ENCODE data around the gene SLC27A2. TPM values are rescaled to one million over a fixed set of nuclear protein-coding genes. Genes with fewer than 3 reads are reported as not detected.

SLC27A2 gene
- total and polyA plus RNA-seq, 7 experiments from 2014 or later = 0.17 to 28.2 (median 0.43) TPM

- ChIA-PET CTCF (interaction anchor here (0.6 kb wide), 1 partner anchor 131 kb away, joined by 4 read pairs; no protein-coding TSS in a partner anchor), POLR2A (no interaction called here)
- Mint-ChIP-seq H3K36me3 (peaks cover 0 to 5% (median 0%) of the 10 kb centered on the region in 5 donors), H3K27ac (peak overlapping the region in 1 of 9 donors; percentile 94), H3K4me3 (peak overlapping the region in 1 of 10 donors; percentile 40), H3K27me3 (no peaks in the 10 kb centered on the region), H3K9me3 (peaks cover 0 to 3% (median 0%) of the 10 kb centered on the region in 11 donors), H3K4me1 (peaks cover 16 to 69% (median 32%) of the 10 kb centered on the region in 7 donors)
- Histone ChIP-seq H3K4me3 (ENCODE audit: low read length) (no peak overlapping the region), H3K27me3 (ENCODE audit: control insufficient read depth in 2 of 2, insufficient read depth in 2 of 2, low read length in 2 of 2) (no peaks in the 10 kb centered on the region), H3K4me1 (ENCODE audit: control insufficient read depth in 2 of 2, insufficient read depth in 2 of 2, low read length in 2 of 2) (peaks cover 7 to 27% of the 10 kb centered on the region in 2 donors), H3K27ac (ENCODE audit: low read depth, low read length) (no peak overlapping the region), H3K36me3 (ENCODE audit: control insufficient read depth in 2 of 3, insufficient read depth in 3 of 3, low read length in 3 of 3) (no peaks in the 10 kb centered on the region), H3K9me3 (ENCODE audit: control insufficient read depth in 2 of 3, low read length in 3 of 3) (no peaks in the 10 kb centered on the region)
- DNase-seq = no peak
- ATAC-seq = no peak
- intact Hi-C loops (cut with micrococcal nuclease) = no loop called here
Measured at GRCh38 chr15:50259276-50259675, 77.3 kb downstream of the SLC27A2 start.

GRCh38 chr15:50260969-50261496 lies 79.0 kb downstream of the SLC27A2 start:
- ChIA-PET CTCF (no interaction called here), POLR2A (interaction anchor here (1.0 kb wide), 1 partner anchor 94 kb away, joined by 3 read pairs; the partner anchor contains the start of gene GABPB1)
- Mint-ChIP-seq H3K4me1 (peaks cover 16 to 65% (median 32%) of the 10 kb centered on the region in 7 donors), H3K27ac (peak overlapping the region in 1 of 9 donors; percentile 94), H3K9me3 (peaks cover 0 to 3% (median 0%) of the 10 kb centered on the region in 11 donors), H3K27me3 (no peaks in the 10 kb centered on the region), H3K4me3 (peak overlapping the region in 1 of 10 donors; percentile 59), H3K36me3 (peaks cover 0 to 1% (median 0%) of the 10 kb centered on the region in 5 donors)
- no peak overlapping the region for H3K4me3 ChIP-seq (ENCODE audit: low read length)
- peaks cover 7 to 27% of the 10 kb centered on the region in 2 donors for H3K4me1 ChIP-seq (ENCODE audit: control insufficient read depth in 2 of 2, insufficient read depth in 2 of 2, low read length in 2 of 2)
- intact Hi-C loops (cut with micrococcal nuclease) = no loop called here
- no peaks in the 10 kb centered on the region for H3K9me3 ChIP-seq (ENCODE audit: control insufficient read depth in 2 of 3, low read length in 3 of 3)
- ATAC-seq = peak; percentile 58
- H3K36me3 ChIP-seq (ENCODE audit: control insufficient read depth in 2 of 3, insufficient read depth in 3 of 3, low read length in 3 of 3) = no peaks in the 10 kb centered on the region
- no peaks in the 10 kb centered on the region for H3K27me3 ChIP-seq (ENCODE audit: control insufficient read depth in 2 of 2, insufficient read depth in 2 of 2, low read length in 2 of 2)
- no peak for DNase-seq
- no peak overlapping the region for H3K27ac ChIP-seq (ENCODE audit: low read depth, low read length)

- H3K4me3 ChIP-seq (ENCODE audit: low read length) = no peak overlapping the region
- H3K27me3 ChIP-seq (ENCODE audit: control insufficient read depth in 2 of 2, insufficient read depth in 2 of 2, low read length in 2 of 2) = no peaks in the 10 kb centered on the region
- POLR2A ChIA-PET = no interaction called here
- CTCF ChIA-PET = no interaction called here
- H3K9me3 ChIP-seq (ENCODE audit: control insufficient read depth in 2 of 3, low read length in 3 of 3) = no peaks in the 10 kb centered on the region
- Mint-ChIP-seq H3K4me1 (peaks cover 16 to 58% (median 32%) of the 10 kb centered on the region in 7 donors), H3K4me3 (peak overlapping the region in 1 of 10 donors; percentile 44), H3K9me3 (peaks cover 0 to 2% (median 0%) of the 10 kb centered on the region in 11 donors), H3K27me3 (peaks cover 0 to 2% (median 0%) of the 10 kb centered on the region in 5 donors), H3K36me3 (peaks cover 0 to 2% (median 0%) of the 10 kb centered on the region in 5 donors), H3K27ac (peak overlapping the region in 2 of 9 donors; percentile 14 to 94)
- peaks cover 7 to 27% of the 10 kb centered on the region in 2 donors for H3K4me1 ChIP-seq (ENCODE audit: control insufficient read depth in 2 of 2, insufficient read depth in 2 of 2, low read length in 2 of 2)
- intact Hi-C loops (cut with micrococcal nuclease) = loop anchor here in 1 of 2 donors (1.0 to 2.0 kb wide), 3 partner anchors 15 to 91 kb away; partner anchors contain the start of gene SLC27A2
- ATAC-seq (no peak), DNase-seq (no peak)
- H3K27ac ChIP-seq (ENCODE audit: low read depth, low read length) = no peak overlapping the region
- no peaks in the 10 kb centered on the region for H3K36me3 ChIP-seq (ENCODE audit: control insufficient read depth in 2 of 3, insufficient read depth in 3 of 3, low read length in 3 of 3)
Measured at GRCh38 chr15:50261981-50262380, 80.0 kb downstream of the SLC27A2 start.

GRCh38 chr15:50262533-50262932 lies 80.5 kb downstream of the SLC27A2 start:
- no peaks in the 10 kb centered on the region for H3K36me3 ChIP-seq (ENCODE audit: control insufficient read depth in 2 of 3, insufficient read depth in 3 of 3, low read length in 3 of 3)
- Mint-ChIP-seq H3K27me3 (peaks cover 0 to 6% (median 0%) of the 10 kb centered on the region in 5 donors), H3K27ac (peak overlapping the region in 5 of 9 donors; percentile 12 to 94 (median 21)), H3K36me3 (peaks cover 0 to 5% (median 3%) of the 10 kb centered on the region in 5 donors), H3K4me1 (peaks cover 16 to 55% (median 32%) of the 10 kb centered on the region in 7 donors), H3K4me3 (peak overlapping the region in 1 of 10 donors; percentile 44), H3K9me3 (peaks cover 0 to 6% (median 0%) of the 10 kb centered on the region in 11 donors)
- H3K4me3 ChIP-seq (ENCODE audit: low read length) = no peak overlapping the region
- ATAC-seq (peak; percentile 68), DNase-seq (peak in 2 of 9 donors; percentile 7 to 70)
- H3K9me3 ChIP-seq (ENCODE audit: control insufficient read depth in 2 of 3, low read length in 3 of 3) = no peaks in the 10 kb centered on the region
- CTCF ChIA-PET = no interaction called here
- H3K27me3 ChIP-seq (ENCODE audit: control insufficient read depth in 2 of 2, insufficient read depth in 2 of 2, low read length in 2 of 2) = no peaks in the 10 kb centered on the region
- POLR2A ChIA-PET = no interaction called here
- no peak overlapping the region for H3K27ac ChIP-seq (ENCODE audit: low read depth, low read length)
- intact Hi-C loops (cut with micrococcal nuclease) = loop anchor here in 1 of 2 donors (1.0 to 2.0 kb wide), 3 partner anchors 15 to 91 kb away; partner anchors contain the start of gene SLC27A2
- peaks cover 7 to 27% of the 10 kb centered on the region in 2 donors for H3K4me1 ChIP-seq (ENCODE audit: control insufficient read depth in 2 of 2, insufficient read depth in 2 of 2, low read length in 2 of 2)

- Histone ChIP-seq H3K36me3 (ENCODE audit: control insufficient read depth in 2 of 3, insufficient read depth in 3 of 3, low read length in 3 of 3) (no peaks in the 10 kb centered on the region), H3K27ac (ENCODE audit: low read depth, low read length) (no peak within 1 kb of the TSS), H3K4me3 (ENCODE audit: low read length) (no peak within 1 kb of the TSS), H3K9me3 (ENCODE audit: control insufficient read depth in 2 of 3, low read length in 3 of 3) (no peaks in the 10 kb centered on the region), H3K27me3 (ENCODE audit: control insufficient read depth in 2 of 2, insufficient read depth in 2 of 2, low read length in 2 of 2) (no peaks in the 10 kb centered on the region), H3K4me1 (ENCODE audit: control insufficient read depth in 2 of 2, insufficient read depth in 2 of 2, low read length in 2 of 2) (peaks cover 7 to 11% of the 10 kb centered on the region in 2 donors)
- peaks cover 0 to 6% (median 0%) of the 10 kb centered on the region in 5 donors for H3K27me3 Mint-ChIP-seq
- ChIA-PET CTCF (no interaction called here), POLR2A (no interaction called here)
- H3K9me3 Mint-ChIP-seq = peaks cover 0 to 6% (median 0%) of the 10 kb centered on the region in 11 donors
- intact Hi-C loops (cut with micrococcal nuclease) = no loop called here
- DNase-seq (no peak), ATAC-seq (no peak)
- H3K4me3 Mint-ChIP-seq = no peak within 1 kb of the TSS
- H3K36me3 Mint-ChIP-seq = peaks cover 0 to 6% (median 3%) of the 10 kb centered on the region in 5 donors
- H3K4me1 Mint-ChIP-seq = peaks cover 11 to 32% (median 28%) of the 10 kb centered on the region in 7 donors
- H3K27ac Mint-ChIP-seq = peak within 1 kb of the TSS in 1 of 9 donors; percentile 38
Measured at GRCh38 chr15:50265620-50266019, 83.6 kb downstream of the SLC27A2 start, which contains the start of gene HDC. HDC (minus strand) TSS chr15:50265726; CDS start chr15:50265623, 103 bp downstream.

GRCh38 chr15:50267577-50267976 lies 85.6 kb downstream of the SLC27A2 start:
- Histone ChIP-seq H3K9me3 (ENCODE audit: control insufficient read depth in 2 of 3, low read length in 3 of 3) (no peaks in the 10 kb centered on the region), H3K27me3 (ENCODE audit: control insufficient read depth in 2 of 2, insufficient read depth in 2 of 2, low read length in 2 of 2) (no peaks in the 10 kb centered on the region), H3K4me1 (ENCODE audit: control insufficient read depth in 2 of 2, insufficient read depth in 2 of 2, low read length in 2 of 2) (peaks cover 6 to 7% of the 10 kb centered on the region in 2 donors), H3K27ac (ENCODE audit: low read depth, low read length) (no peak overlapping the region), H3K36me3 (ENCODE audit: control insufficient read depth in 2 of 3, insufficient read depth in 3 of 3, low read length in 3 of 3) (no peaks in the 10 kb centered on the region), H3K4me3 (ENCODE audit: low read length) (no peak overlapping the region)
- intact Hi-C loops (cut with micrococcal nuclease) = no loop called here
- H3K27ac Mint-ChIP-seq = no peak overlapping the region
- ChIA-PET POLR2A (no interaction called here), CTCF (no interaction called here)
- H3K4me3 Mint-ChIP-seq = no peak overlapping the region
- H3K4me1 Mint-ChIP-seq = peaks cover 7 to 14% (median 13%) of the 10 kb centered on the region in 7 donors
- no peak for ATAC-seq
- peaks cover 0 to 6% (median 3%) of the 10 kb centered on the region in 5 donors for H3K36me3 Mint-ChIP-seq
- peaks cover 0 to 6% (median 0%) of the 10 kb centered on the region in 5 donors for H3K27me3 Mint-ChIP-seq
- no peak for DNase-seq
- peaks cover 0 to 6% (median 0%) of the 10 kb centered on the region in 11 donors for H3K9me3 Mint-ChIP-seq
